HG03139 (cell line): ENCODE measurements around the gene CXCL12.

Source experiments
- ATAC-seq: cut with Tn5 transposase; IDR thresholded peaks from one replicate; pipeline ENCODE4 v1.9.1; 2021; ENCODE audit not compliant: unreplicated experiment

Gene CXCL12

GRCh38 chr10:44399659-44400451 lies 15.0 kb upstream of the CXCL12 start:
- ATAC-seq, result no peak

- ATAC-seq, result no peak
Measured at GRCh38 chr10:44398747-44399658, 14.1 kb upstream of the CXCL12 start.

GRCh38 chr10:44398271-44398670 lies 13.4 kb upstream of the CXCL12 start:
- ATAC-seq, result no peak

GRCh38 chr10:44397476-44398225 lies 12.8 kb upstream of the CXCL12 start:
- no peak for ATAC-seq

GRCh38 chr10:44396671-44397191 lies 11.8 kb upstream of the CXCL12 start:
- ATAC-seq, result no peak

- ATAC-seq, result no peak
Measured at GRCh38 chr10:44395902-44396670, 11.2 kb upstream of the CXCL12 start.

GRCh38 chr10:44395396-44395795 lies 10.5 kb upstream of the CXCL12 start:
- ATAC-seq, result no peak

- ATAC-seq, result no peak
Measured at GRCh38 chr10:44394696-44395381, 9.9 kb upstream of the CXCL12 start.

- ATAC-seq, result no peak
Measured at GRCh38 chr10:44393834-44394547, 9.1 kb upstream of the CXCL12 start.

DNA sequence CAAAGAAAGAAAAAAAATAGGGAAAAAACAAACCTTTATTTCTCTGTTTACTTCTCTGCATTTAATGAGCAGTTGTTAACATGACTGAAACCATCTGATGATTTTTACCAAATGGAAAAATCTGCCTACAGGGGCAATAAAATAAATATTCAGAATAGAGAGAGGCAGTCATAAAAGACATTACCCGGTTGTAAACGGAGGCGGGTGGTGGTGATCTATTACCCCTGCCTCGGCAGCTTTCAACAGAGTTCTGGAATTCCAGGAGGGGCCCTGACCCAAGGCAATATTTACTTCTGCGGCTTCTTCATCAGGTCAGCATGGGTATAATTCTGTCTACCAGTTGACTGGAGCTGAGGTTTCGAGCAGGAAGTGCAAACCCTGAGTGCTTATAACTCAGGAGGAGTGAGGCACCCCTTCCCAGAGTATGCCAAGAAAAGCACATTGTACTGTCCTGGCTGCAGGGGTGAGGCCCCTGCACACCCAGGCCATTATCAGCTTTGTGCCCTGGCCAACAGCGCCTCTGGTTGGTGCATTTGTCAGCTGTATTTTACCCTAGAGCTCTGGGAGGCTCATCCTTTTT lies 8.2 kb upstream of the CXCL12 start:
- ATAC-seq, result no peak

- ATAC-seq, result no peak
Measured at GRCh38 chr10:44392420-44392819, 7.5 kb upstream of the CXCL12 start.

DNA sequence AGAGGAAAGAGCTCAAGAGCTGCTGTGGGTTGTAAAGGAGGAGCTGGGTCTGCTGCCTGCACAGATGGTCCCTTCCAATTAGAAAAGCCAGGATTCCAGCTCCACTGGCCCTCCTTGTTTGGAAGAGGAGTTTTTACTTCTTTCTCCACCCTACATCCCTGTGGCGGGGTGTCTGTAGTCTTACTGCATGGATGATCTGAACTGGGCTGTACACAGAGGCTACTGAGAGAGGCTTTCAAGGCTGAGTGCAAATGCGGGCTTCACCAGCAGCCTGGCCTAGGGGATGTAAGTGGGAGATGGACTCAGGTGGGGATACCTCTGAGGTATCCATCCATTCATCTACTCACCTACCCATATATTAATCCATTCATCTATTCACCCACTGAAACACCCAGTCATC lies 7.1 kb upstream of the CXCL12 start:
- ATAC-seq, result no peak

GRCh38 chr10:44390585-44391072 lies 5.7 kb upstream of the CXCL12 start:
- no peak for ATAC-seq

GRCh38 chr10:44389556-44389955 lies 4.7 kb upstream of the CXCL12 start:
- no peak for ATAC-seq

DNA sequence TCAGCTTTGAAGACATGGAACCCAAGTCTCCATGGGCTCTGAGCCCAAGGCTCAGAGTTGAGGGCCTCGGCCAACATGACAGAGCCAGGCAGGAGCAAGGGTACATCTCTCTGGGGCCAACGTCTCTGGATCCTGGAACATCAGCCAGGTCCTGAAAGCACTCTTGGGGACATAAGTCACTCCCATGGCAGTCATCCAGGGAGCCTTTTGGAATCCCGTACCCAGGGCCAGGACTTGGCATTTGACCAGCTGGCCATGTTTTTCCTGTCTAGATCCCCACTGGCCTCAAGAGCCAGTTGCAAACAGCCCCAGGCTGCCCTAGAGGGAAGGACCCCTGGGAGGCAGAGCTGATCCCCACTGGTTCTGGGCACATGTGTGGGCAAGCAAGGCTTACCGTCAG lies 4.3 kb upstream of the CXCL12 start:
- no peak for ATAC-seq

DNA sequence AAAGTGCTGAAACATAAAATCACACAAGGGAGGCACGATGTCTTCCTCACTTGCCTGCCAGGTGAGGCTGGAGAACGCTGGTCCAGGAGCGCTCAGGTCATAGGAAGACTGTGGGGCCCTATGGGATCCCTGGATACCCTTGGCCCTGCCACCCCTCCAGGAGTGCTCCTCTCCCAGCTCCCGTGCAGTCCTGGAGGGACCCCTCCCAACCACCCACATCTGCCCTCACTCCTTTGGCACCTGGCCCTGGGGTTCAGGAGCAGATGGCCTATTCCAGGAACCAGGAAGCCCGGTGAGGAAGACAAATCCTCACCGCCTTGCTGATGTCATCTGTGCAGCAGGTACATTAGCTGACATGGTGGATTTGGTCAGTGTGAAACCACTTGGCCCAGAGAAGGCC lies 3.7 kb upstream of the CXCL12 start:
- ATAC-seq, result no peak

DNA sequence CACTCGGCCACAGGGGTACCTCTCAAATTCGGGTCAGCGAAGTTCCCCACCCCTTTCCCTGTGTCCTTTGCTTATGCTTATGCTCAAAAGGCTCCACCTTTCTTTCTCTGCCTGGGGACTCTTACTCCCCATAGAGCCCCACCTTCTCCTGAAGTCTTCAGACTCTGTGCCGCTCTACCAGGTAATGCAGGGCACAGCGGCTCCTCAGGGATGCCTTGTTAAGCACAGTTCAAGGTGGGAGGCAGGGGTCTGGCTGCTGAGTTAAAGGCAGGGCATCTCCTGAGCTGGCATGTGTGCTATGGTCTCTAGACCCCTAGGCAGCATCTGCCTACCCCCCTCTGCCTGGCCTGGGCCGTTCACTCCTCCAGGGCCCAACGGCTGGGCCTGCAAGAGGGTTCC lies 3.0 kb upstream of the CXCL12 start:
- ATAC-seq, result no peak

- no peak for ATAC-seq
Measured at GRCh38 chr10:44386546-44387052, 1.7 kb upstream of the CXCL12 start.
